Iris pigment epithelial cell (primary cell): ENCODE measurements around the gene PROC.
"Not testable (repeated sequence)": the region's sequence is repeated elsewhere in the genome, so short reads cannot be mapped to it uniquely, and the experiment has no call there.

Source experiments
- DNase-seq: peaks from one replicate; pipeline ENCODE4 v3.0.0-alpha.2; 2011; ENCODE audit warnings: low read depth

Gene PROC

GRCh38 chr2:127394492-127394891 is 23.7 kb upstream of the PROC start:
- DNase-seq, result no peak

- DNase-seq, result no peak
Observed at GRCh38 chr2:127397568-127398238, 20.5 kb upstream of the PROC start.

- peak; percentile 92 for DNase-seq
Observed at GRCh38 chr2:127398239-127398590, 20.0 kb upstream of the PROC start.

- DNase-seq, result no peak
Observed at GRCh38 chr2:127400533-127400896, 17.7 kb upstream of the PROC start.

GRCh38 chr2:127400897-127401756 is 17.1 kb upstream of the PROC start:
- DNase-seq, result peak; percentile 35

- no peak for DNase-seq
Observed at GRCh38 chr2:127401757-127402695, 16.2 kb upstream of the PROC start.

GRCh38 chr2:127403460-127403859 is 14.8 kb upstream of the PROC start:
- DNase-seq, result no peak

GRCh38 chr2:127404466-127405254 is 13.6 kb upstream of the PROC start:
- DNase-seq, result no peak

- no peak for DNase-seq
Observed at GRCh38 chr2:127405255-127405610, 13.0 kb upstream of the PROC start.

GRCh38 chr2:127406454-127406853 is 11.8 kb upstream of the PROC start:
- DNase-seq, result peak; percentile 45

GRCh38 chr2:127407091-127407490 is 11.1 kb upstream of the PROC start:
- no peak for DNase-seq

- DNase-seq, result no peak
Observed at GRCh38 chr2:127407661-127408003, 10.6 kb upstream of the PROC start.

GRCh38 chr2:127408004-127408806 is 10.0 kb upstream of the PROC start:
- peak; percentile 85 for DNase-seq

GRCh38 chr2:127408807-127409099 is 9.5 kb upstream of the PROC start:
- DNase-seq, result no peak

- not testable (repeated sequence) for DNase-seq
Observed at GRCh38 chr2:127409716-127410115, 8.5 kb upstream of the PROC start.

GRCh38 chr2:127410871-127411652 is 7.2 kb upstream of the PROC start:
- DNase-seq, result peak; percentile 70

- no peak for DNase-seq
Observed at GRCh38 chr2:127411653-127412369, 6.4 kb upstream of the PROC start.

GRCh38 chr2:127413200-127413599 is 5.0 kb upstream of the PROC start:
- no peak for DNase-seq

- DNase-seq, result peak; percentile 67
Observed at GRCh38 chr2:127413782-127414637, 4.2 kb upstream of the PROC start.
